Testis (tissue), 3 donors: Measurements from ENCODE around the gene RAET1E. TPM values are rescaled to one million over a fixed set of nuclear protein-coding genes. Genes with fewer than 3 reads are reported as not detected.
"Not testable (repeated sequence)": the region's sequence is repeated elsewhere in the genome, so short reads cannot be mapped to it uniquely, and the experiment has no call there.

ENCODE experiments used
- DNase-seq: peaks from one replicate; pipeline ENCODE4 v3.0.0-alpha.2; 2019
- H3K27ac ChIP-seq, 2 donors: fragments of 200-600 bp; sonication (generic); one replicate each; pipeline ENCODE4 v1.5.1; 2019
- H3K27me3 ChIP-seq: fragments of 200-600 bp; sonication (generic); one replicate; pipeline ENCODE4 v1.5.1; 2019
- H3K36me3 ChIP-seq: fragments of 200-600 bp; sonication (generic); one replicate; pipeline ENCODE4 v1.5.1; 2017; ENCODE audit warnings: low read depth; ENCODE audit errors: missing control alignments
- H3K4me1 ChIP-seq: fragments of 200-600 bp; sonication (generic); one replicate; pipeline ENCODE4 v1.5.1; 2019
- H3K4me3 ChIP-seq, 2 donors: fragments of 200-600 bp; sonication (generic); one replicate each; pipeline ENCODE4 v1.5.1; 2017 to 2019
- H3K9me3 ChIP-seq: fragments of 200-600 bp; sonication (generic); one replicate; pipeline ENCODE4 v1.5.1; 2017
- POLR2A ChIP-seq: fragments of 450-650 bp; IDR thresholded peaks from one replicate; pipeline ENCODE4 v1.6.1; 2017; ENCODE audit warnings: antibody characterized with exemption, mild to moderate bottlenecking, moderate library complexity
- WGBS, 2 donors: methylation state at CpG; one replicate each; pipeline ENCODE4 v1.1.5; 2018; 5-methylcytosine and 5-hydroxymethylcytosine counted together
- intact Hi-C: fragments of 100-400 bp; cut with DNase I; formaldehyde crosslinking; loops from one replicate; pipeline ENCODE4 v1.15.1; 2023; ENCODE audit warnings: low total_unique reads
- polyA plus RNA-seq: library from polyadenylated mRNA; stranded (reverse); fragments of 350-450 nt; fragmentation: Illumina TruSeq; extraction: RNeasy Lipid Tissue Mini Kit (QIAGEN cat#74804); gene quantifications from one replicate; pipeline ENCODE4 v1.2.3, GENCODE V29; 2014; ENCODE audit warnings: low read depth, low replicate concordance; ENCODE audit not compliant: insufficient read depth
- total RNA-seq, 2 donors: library from RNA; depleted of rRNA; stranded (reverse); fragments of >200 nt; gene quantifications; one replicate each; pipeline ENCODE4 v1.2.3, GENCODE V29; 2016
- TF ChIP-seq, protein P1 (sequence below), 3 experiments: fragments of 450-650 bp in 2 of 3; fragments of 200-600 bp in 1 of 3; sonication (generic) in 1 of 3; IDR thresholded peaks; one replicate each; pipeline ENCODE4 v1.5.1; 2016 to 2019; ENCODE audit warnings: antibody characterized with exemption in 3 of 3, mild to moderate bottlenecking in 2 of 3, moderate library complexity in 1 of 3

Gene RAET1E
- total and polyA plus RNA-seq, 3 donors from 2014 or later: 0.30 to 0.31 (median 0.31) TPM

DNA sequence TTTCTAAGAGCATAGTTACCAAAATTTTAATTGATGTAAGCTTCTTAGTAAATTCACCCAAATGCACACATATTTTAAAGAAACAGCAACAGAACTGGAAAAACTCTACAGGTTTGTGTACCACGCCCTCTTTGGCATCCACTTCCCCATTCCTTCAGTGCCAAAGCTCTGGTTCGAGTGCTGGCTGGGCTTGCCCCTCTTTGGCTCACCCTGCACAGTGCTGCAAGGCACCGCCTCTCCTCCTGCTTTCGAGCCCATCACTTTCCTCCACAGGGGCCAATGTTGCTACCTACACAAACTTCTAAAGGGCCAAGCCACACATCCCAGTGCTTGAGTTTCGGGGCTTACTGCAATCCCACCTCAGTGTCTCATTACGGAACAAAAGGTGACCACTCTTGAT, 43.4 kb downstream of the RAET1E start:
- no peaks in the 10 kb centered on the region for H3K9me3 ChIP-seq
- no peaks in the 10 kb centered on the region for H3K4me1 ChIP-seq
- no peaks in the 10 kb centered on the region for H3K27me3 ChIP-seq
- no peak for DNase-seq
- H3K4me3 ChIP-seq: no peak overlapping the region
- H3K36me3 ChIP-seq: no peaks in the 10 kb centered on the region
- 79 to 81% methylated on average over 6 of the region's 6 CpGs for whole genome bisulfite sequencing, 2 donors
- intact Hi-C loops: no loop called here
- TF ChIP-seq, protein P1, sequence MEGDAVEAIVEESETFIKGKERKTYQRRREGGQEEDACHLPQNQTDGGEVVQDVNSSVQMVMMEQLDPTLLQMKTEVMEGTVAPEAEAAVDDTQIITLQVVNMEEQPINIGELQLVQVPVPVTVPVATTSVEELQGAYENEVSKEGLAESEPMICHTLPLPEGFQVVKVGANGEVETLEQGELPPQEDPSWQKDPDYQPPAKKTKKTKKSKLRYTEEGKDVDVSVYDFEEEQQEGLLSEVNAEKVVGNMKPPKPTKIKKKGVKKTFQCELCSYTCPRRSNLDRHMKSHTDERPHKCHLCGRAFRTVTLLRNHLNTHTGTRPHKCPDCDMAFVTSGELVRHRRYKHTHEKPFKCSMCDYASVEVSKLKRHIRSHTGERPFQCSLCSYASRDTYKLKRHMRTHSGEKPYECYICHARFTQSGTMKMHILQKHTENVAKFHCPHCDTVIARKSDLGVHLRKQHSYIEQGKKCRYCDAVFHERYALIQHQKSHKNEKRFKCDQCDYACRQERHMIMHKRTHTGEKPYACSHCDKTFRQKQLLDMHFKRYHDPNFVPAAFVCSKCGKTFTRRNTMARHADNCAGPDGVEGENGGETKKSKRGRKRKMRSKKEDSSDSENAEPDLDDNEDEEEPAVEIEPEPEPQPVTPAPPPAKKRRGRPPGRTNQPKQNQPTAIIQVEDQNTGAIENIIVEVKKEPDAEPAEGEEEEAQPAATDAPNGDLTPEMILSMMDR (IDR thresholded peaks at IDR 0.05): no peak
- no peak for TF ChIP-seq POLR2A
- no peak overlapping the region for H3K27ac ChIP-seq

DNA sequence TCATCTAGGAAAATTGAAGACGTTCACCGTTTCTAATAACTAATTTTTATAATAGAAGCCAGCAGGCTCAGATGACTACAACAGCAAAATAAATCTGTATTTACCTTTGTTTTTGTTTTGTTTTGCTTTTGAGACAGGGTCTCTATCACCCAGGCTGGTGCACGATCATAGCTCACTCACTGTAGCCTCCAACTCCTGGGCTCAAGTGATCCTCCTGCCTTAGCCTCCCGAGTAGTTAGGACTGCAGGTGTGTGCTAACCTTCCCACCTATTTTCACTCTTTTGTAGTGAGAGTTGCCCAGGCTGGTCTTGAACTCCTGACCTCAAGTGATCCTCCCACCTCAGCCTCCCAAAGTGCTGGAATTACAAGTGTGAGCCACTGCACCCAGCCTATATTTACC, 43.9 kb downstream of the RAET1E start:
- H3K27ac ChIP-seq, H3K27me3 ChIP-seq, DNase-seq, H3K4me1 ChIP-seq, H3K36me3 ChIP-seq, intact Hi-C loops, H3K9me3 ChIP-seq, H3K4me3 ChIP-seq: not testable (repeated sequence)
- 89 to 92% methylated on average over 4 of the region's 4 CpGs for WGBS, 2 donors

DNA sequence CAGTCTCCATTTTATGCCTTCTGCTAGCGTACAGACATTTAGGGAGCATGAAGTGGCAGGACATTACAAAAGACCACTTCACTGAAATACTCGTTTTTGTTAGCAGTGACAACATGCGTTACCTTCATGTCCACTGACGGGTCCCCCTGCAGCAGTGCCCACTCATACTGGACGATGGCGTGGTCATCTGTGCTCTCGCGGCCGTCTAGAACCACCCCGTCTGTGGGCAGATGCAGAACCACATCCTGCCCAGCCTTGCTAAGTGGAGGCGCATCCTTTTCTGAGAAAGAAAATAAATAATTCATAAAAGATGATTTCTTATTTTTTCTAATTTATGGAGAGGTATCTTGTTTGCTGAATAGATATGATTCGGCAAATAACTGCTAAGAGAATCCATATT, 45.0 kb downstream of the RAET1E start:
- no peak overlapping the region for H3K4me3 ChIP-seq
- WGBS, 2 donors: 96 to 97% methylated on average over 12 of the region's 12 CpGs
- intact Hi-C loops: no loop called here

DNA sequence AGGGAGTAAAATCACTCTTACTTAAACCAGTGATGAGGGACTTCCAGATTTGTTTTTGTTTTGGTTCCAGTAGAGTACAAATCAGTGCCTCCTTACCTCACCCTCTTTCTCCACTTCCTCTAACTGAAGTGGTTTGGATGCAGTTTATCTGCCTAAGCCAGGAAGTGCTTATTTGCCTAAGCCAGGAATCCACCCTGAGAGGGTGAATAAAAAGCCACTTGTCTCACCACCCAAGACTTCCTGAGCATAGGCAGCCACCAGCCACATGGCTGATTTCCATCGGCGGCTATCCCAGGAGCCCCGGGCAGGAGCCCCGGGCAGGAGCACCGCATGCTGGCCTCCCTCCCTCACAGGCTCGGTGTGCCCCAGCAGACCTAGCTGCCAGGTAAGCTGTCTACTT, 45.7 kb downstream of the RAET1E start:
- TF ChIP-seq, protein P1 (IDR thresholded peaks at IDR 0.05): no peak
- no peak for TF ChIP-seq POLR2A
- no peak overlapping the region for H3K27ac ChIP-seq
- intact Hi-C loops: no loop called here

More for the DNA sequence above, 45.0 kb downstream of the RAET1E start:
- no peak for TF ChIP-seq POLR2A
- TF ChIP-seq, protein P1 (IDR thresholded peaks at IDR 0.05): no peak
- H3K4me1 ChIP-seq: no peaks in the 10 kb centered on the region
- no peaks in the 10 kb centered on the region for H3K27me3 ChIP-seq
- DNase-seq: no peak
- H3K27ac ChIP-seq: no peak overlapping the region
- no peaks in the 10 kb centered on the region for H3K36me3 ChIP-seq
- no peaks in the 10 kb centered on the region for H3K9me3 ChIP-seq

DNA sequence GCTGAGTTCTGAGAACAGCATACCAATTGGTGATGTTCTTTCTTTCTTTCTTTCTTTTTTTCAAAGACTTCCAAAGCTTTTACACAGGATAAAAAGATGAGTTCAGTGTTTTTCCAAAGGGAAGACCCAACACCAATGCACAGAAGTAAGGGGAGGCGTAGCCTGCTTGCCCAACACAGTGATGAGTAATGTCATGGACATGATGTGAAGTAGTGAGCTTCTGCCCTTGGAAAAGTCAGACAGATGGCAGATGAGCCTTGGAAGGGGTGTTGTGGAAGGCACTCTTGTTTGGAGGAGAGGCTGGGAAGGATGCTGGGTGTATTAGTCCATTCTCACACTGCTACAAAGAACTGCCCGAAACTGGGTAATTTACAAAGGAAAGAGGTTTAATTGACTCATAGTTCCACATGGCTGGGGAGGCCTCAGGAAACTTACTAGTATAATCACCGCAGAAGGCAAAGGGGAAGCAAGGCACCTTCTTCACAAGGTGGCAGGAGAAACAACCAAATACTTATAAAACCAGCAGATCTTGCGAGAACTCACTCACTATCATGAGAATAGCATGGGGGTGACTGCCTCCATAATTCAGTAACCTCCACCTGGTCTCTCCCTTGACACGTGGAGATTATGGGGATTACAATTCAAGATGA, 46.3 kb downstream of the RAET1E start:
- Histone ChIP-seq H3K36me3 (no peaks in the 10 kb centered on the region), H3K9me3 (no peaks in the 10 kb centered on the region), H3K4me1 (no peaks in the 10 kb centered on the region), H3K27ac (no peak overlapping the region), H3K4me3 (no peak overlapping the region), H3K27me3 (no peaks in the 10 kb centered on the region)
- WGBS, 2 donors: 93 to 94% methylated on average over 5 of the region's 5 CpGs
- DNase-seq: no peak
- TF ChIP-seq POLR2A: no peak
- TF ChIP-seq, protein P1 (IDR thresholded peaks at IDR 0.05): no peak
- intact Hi-C loops: no loop called here

More for the DNA sequence above, 45.7 kb downstream of the RAET1E start:
- Histone ChIP-seq H3K27me3 (no peaks in the 10 kb centered on the region), H3K4me3 (no peak overlapping the region), H3K4me1 (no peaks in the 10 kb centered on the region), H3K9me3 (no peaks in the 10 kb centered on the region), H3K36me3 (no peaks in the 10 kb centered on the region)
- WGBS, 2 donors: 88 to 92% methylated on average over 5 to 6 of the region's 6 CpGs
- DNase-seq: no peak

DNA sequence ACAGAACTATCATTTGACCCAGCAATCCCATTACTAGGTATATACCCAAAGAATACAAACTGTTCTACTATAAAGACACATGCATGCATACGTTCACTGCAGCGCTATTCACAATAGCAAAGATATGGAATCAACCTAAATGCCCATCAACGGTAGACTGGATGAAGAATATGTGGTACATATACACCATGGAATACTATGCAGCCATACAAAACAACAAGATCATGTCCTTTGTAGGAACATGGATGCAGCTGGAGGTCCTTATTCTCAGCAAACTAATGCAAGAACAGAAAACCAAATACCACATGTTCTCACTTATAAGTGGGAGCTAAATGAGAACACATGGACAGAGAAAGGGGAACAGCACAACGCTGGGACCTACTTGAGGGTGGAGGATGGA, 49.6 kb downstream of the RAET1E start:
- DNase-seq, H3K4me1 ChIP-seq, H3K27me3 ChIP-seq, H3K27ac ChIP-seq, H3K36me3 ChIP-seq, intact Hi-C loops, H3K9me3 ChIP-seq, H3K4me3 ChIP-seq: not testable (repeated sequence)
- WGBS, 2 donors: 84 to 91% methylated on average over 4 of the region's 4 CpGs
